HG03565 (cell line): ENCODE results near the gene CPNE4.

Experiments used
- ATAC-seq: cut with Tn5 transposase; IDR thresholded peaks from one replicate; pipeline ENCODE4 v1.9.1; 2021; ENCODE audit warnings: mild to moderate bottlenecking, moderate library complexity; ENCODE audit not compliant: unreplicated experiment

Gene CPNE4

DNA sequence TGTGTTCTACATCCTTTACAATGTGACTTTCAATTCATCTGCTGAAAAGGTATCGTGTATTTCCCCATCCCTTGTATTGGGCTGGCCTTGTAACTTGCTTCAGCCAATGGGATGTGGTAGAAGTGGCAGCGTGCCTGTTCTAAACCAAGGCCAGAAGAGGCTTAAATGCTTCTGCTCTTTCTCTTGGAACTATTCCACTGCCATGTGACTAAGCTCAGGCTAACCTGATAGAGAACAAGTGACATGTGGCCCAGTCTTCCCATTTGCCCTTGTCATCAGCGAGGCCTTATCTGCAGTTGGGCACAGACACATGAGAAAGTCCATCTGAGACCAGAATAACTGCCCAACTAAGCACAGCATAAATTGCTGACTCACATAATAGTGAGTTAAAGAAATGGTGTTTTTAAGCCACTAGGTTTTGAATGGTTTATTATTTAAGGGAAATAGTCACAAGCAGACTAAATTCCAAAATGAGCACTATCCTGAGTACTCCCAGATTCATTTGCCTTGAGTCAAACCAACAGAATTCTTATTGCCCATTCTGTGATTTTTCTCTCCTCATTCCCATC, 230.2 kb downstream of the CPNE4 start:
- ATAC-seq, result no peak

DNA sequence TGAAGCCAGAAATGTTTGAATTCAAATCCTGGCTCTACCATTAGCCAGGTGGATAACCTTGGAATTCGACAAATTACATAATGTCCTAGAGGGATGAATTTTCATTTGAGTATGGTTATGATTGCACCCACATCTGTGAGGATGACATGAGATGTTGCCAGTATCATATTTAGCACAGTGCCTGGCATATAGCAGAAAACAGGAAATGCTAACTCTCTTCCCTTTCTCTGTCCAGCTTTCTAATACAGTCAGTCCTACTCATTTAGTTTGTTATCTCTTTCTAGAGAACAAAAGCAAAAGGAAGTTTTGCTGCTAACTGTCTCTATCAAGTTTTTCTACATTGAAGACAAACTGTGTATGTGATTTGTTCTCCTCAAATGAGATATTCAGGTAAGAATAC, 231.7 kb downstream of the CPNE4 start:
- ATAC-seq, result no peak

DNA sequence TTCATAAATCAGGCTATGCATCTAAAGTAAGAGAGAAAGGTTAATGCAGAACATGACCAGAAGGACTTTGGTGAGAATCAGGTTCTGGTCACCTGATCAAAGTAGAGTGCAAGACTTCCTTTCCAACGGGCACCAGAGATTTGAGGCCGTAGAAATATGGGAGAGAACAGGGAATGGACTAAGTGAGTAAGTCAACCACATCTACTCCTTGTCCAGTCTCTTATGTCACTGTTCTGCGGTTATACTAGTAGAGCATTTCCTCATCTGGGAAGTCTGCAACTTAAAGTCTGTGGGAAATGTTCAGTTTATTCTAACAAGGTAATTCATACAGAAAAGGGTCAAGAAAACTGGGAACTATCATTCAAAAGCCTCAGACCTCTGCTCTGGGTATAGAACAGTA, 232.8 kb downstream of the CPNE4 start:
- no peak for ATAC-seq

DNA sequence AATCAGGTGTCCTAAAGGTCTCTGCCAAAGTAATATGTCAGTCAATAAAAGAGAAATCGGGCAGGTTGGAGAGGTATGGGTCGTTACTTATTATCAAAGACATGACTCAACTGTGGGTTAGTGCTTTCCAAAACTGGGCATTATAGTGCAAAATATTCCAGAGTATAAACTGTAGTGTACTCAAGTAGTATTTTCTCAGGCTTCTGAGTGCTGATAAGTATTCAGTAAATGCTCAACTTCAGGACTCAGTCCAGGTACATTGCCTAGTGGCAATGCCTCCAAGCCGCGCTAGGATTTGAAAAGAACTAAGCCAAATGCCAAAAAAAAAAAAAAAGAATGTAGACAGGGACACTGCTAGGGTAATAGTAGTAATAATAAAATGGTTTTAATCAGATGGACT, 233.2 kb downstream of the CPNE4 start:
- no peak for ATAC-seq

DNA sequence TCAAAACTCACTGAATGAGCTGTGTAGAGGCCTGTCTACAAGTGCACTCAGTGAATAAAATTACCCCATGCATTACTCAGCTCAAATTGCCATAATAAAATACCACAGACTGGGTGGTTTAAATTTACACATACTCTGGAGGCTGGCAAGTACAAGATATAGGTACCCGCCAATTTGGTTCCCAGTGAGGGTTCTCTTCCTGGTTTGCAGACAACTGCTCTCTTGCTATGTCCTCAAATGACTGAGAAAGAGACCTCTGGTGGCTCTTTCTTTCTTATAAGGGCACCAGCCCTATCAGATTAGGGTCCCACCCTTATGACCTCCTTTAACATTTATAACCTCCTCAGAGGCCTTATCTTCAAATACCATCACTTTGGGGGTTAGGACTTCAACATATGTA, 237.0 kb downstream of the CPNE4 start:
- no peak for ATAC-seq

DNA sequence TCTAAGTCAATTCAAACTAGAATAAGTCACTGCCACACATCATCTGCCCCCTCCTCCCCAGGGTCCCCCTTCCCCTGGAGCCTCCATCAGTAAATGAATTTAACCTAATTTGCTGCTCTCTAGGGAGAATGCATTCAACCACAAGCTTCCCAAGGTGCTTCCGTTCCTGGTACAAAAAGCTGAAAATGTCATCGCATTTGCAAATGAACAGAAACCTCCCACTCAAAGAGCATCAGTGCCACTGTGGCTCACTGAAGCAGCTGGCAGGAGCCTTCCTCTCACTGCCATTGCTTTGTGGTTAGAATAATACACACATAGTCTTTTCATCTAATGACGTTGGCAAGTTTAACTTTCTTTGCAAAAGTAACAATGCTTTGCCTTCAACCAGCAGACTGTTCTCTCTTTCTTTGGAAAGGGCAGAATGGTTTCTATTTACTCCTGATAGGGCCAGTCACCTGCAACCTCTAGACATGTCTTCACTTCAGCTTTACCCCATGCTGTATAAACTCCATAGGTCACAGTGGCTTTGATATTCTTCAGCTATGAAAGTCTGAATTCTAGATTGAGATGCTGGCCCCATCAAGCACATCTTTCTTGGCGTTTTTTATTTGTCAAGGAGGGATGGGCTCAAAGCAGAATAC, 238.1 kb downstream of the CPNE4 start:
- ATAC-seq, result peak; percentile 46

DNA sequence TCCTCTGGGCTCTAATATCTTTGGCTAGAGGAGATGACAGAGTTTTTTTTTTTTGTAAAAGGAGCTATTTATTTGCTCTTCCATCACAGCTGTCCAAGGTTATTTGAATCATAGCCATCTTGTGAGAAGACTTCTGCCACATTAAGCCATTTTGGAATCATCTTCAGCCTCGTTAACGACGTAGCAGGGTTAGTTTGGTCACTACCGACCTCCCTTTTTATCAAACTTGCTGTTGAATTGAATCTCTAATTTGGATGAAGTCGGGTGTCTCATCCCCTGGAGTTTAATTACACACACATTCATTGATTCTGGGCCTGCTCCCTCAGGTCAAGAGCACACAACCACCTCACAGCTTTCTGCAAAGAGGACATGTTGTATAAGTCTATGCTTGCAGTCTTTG, 238.7 kb downstream of the CPNE4 start:
- ATAC-seq, result no peak

DNA sequence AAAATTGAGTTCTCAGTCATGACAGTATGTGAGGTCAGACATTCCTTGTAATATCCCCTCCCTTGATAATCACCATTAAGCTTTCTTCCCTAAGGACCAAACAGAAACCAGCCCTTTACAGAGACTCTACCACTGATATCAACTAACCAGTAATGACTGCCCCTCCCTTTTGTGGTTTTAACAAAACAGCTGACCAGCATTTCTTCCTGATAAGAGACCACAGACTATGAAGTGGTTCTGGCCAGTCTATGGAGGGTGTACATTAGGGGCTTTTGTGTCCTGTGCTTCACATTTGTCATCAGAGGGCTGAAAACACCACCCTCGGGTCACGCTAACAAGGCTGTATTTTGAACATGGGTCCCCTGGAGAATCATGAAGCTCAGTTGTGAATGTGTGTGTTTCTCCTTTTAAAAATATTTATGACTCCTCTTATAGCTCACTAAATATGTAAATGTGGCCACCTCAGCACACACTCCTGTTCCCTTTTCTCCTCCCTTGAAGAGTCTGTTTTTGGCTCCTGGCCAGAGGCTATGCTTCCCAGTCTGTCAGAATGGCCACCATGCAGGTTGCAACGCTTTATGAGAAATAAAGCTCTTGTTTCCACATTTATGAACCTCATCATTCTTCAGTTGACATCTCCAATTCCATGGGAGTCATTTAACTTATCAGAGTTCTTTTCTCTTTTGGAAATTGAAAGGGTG, 239.3 kb downstream of the CPNE4 start:
- ATAC-seq, result peak; percentile 53

DNA sequence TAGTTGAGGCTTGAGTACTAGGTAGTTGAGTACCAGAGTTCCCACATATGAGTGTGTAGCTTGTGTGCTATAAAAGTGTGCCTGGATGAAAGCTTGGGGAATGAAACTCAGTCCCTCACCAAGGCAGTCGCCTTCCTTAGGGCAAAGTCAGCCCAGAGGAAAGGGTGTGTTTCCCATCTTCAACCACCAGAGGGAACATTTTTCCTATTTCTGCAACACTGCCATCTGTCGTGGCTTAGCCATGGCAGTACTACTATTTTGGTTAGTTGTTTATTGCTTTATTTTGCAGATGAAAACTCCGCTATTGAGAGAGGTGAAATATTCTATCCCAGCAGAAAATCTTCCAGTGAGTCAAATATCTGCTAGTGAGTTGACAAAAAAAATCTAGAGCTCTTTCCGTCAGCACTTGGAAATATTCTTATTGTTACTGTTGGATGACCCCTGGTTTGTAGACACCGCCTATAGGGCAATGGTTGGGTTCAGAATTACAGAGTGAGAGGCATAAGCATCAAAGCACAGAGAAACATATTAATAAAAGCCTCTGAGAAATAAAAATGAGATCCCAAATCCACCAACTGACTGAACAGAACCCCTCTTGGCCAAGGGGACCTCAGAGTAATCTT, 239.9 kb downstream of the CPNE4 start:
- ATAC-seq, result peak; percentile 36

DNA sequence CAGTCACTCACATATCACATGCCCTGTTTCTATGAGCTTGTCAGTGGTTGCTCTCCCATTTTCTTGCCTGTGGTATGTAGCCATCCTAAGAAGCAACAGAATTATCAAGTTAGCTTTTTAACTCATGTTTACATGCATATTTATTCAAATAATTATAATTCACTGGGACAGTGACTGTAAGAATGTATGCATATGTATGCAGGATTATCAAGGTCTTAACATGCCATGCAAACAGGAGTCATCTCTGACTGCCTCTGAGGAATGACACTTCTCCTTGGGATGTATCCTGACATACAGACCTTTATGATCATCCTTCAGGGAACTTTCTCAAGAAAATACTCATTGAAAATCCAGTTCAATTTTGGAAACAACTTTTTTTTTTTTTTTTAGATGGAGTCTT, 240.9 kb downstream of the CPNE4 start:
- ATAC-seq, result no peak

DNA sequence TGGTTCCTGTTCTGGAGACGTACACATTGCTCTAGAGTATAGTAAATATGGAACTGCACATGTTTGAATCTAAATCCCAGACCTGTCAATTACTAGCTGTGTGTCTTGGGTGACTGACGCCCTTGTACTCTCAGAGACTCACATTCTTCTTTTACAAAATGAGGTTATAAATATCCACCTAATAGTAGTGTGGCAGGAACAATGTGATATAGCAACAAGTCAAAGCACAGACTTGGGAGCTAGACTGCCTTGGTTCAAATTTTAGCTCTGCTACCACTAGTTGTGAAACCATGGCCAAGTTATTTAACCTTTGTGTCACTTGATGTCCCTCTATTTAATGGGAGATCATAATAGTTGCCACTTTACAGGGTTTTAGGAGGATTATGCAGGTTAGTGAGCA, 245.6 kb downstream of the CPNE4 start:
- no peak for ATAC-seq

DNA sequence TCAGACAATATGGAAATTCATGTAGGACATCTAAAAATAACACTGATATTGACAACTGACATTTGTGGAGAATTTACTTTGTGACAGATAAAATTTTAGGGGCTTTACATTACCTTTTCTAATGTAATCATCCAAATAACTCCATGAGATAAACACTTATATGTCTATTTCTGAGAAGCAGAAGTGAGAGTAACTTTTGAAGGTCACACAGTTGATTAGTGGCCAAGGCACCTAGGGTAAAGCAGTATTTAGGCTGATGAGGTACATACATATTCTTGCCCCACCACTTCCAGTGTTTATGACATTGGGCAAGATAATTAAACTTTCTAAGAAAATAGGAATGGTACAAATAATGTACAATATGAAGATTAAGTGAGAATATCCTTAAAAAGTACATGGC, 248.4 kb downstream of the CPNE4 start:
- peak; percentile 68 for ATAC-seq

DNA sequence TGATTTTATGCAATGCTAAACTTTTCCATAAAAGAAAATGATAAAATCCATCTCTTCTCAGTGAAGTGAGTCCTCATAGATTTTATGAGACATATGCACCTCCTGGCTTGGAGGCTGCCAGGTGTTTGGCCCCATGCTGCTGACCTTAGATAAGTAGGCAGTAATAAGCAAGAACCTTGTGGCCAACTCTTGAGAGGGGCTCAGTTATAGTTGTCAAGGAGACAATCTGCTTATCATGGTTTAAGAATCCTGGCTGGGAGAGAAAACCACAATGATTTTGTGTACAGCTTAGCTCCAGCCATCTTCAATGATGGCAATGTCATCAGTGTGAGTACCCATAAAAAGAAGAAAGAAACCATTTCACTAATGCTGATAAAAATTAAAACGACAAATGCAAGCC, 252.1 kb downstream of the CPNE4 start:
- no peak for ATAC-seq

DNA sequence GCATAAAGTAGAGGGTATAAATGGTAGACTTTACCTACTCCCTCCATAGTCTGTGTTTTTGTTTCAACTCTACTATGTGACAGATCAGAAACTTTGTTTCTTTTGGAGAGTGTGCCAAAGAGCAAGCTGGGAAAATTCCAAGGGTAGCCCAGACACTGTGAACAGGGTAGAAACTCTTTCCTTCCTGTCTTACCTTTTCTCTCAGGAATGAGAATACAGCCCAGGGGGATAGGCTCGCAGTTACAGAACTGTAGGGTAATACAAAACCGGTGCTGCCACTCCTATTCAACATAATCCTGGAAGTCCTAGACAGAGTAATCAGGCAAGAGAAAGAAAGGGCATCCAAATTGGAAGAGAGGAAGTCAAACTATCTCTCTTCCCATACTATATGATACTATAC, 256.3 kb downstream of the CPNE4 start:
- ATAC-seq, result no peak

DNA sequence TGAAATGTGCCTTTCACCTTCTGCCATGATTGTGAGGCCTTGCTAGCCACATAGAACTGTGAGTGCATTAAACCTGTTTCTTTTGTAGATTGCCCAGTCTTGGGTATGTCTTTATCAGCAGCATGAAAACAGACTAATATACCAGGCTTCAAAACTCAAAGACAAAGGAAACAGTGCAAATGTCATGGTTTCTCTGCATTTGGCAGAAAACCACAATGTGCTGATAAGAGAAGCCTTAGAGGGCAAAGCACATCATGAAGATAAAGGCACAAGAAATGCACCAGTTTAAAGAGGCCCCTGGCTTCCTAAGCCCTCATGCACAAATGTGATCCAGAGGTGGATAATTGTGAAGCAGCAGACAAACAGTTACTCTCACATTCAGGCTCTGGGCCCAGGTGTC, 259.2 kb downstream of the CPNE4 start:
- no peak for ATAC-seq

DNA sequence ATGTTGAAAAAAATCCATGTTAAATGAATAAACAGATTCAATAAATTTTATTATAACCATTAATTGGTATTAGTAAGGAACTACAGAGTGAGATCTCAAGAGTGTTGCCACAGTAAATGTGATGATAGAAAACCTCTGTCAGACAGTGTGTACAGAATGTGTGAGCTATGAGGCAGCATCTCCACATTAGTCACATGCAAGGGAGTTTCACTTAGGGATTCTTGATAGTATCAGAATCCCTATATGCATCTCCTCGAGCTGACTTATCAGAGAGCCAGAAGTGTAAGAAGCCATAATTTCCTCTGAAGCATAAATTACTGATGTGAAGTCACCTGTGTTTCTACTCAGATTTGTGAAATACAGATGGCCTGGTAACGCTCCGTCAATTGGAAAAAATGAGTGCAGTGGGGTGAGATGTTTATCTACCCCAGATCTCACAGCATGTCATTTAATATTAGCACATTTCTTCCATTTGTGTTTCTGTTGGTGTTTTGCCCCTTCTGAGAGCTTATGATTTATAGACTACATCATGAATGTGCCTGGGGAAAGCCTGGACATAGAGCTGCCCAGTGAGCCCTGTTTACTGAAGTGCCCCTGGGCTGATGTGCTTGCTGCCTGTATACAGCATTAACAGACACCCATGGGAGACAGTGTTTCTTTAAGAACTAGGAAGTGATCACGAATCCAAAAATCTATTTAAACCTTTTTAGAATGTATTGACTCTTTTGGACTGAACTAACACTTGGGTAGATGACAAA, 262.4 kb downstream of the CPNE4 start:
- no peak for ATAC-seq

DNA sequence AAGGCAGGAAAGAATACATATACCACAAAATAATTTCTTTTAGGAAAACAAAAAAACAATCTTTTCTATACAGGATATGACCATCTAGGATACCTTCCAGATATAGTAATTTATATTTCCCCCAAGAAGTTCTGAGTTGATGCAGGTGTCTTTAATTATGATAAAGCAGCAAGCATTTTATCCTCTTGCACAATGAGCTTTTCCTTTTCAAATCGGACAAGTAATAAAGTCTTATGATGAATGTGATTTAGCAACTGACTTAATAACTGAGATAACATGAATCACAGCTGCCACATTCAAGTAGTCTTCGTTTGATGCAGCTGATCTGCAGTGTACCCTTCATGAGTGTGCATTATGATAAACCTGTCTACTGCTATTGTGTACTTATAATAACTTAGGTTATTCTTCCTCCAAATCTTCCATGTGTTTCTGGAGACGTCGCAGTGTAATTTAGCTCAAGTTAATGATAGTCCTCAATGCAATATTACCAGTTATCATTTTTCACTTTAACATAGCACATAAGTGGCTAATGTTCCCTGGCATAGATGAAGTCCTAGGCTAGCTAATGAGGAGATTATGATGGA, 271.7 kb downstream of the CPNE4 start:
- no peak for ATAC-seq

DNA sequence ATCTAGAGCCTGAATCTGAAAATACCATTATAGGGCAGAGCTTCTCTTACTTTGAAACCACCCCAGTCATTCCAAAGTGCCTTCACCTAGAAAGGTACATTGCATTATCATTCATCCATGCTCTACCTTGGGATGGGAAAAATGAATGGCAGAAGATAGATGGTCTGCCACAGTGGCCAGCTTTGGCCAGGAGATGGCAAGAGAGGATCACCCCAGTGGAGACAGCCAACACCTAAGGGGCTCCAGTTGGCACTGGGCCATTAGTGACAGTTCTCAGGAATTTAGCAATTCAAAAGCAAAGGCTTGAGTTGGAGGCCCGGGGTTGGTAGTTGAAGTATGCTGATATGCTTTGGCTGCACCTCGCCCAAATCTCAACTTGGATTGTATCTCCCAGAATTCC, 278.4 kb downstream of the CPNE4 start:
- no peak for ATAC-seq

DNA sequence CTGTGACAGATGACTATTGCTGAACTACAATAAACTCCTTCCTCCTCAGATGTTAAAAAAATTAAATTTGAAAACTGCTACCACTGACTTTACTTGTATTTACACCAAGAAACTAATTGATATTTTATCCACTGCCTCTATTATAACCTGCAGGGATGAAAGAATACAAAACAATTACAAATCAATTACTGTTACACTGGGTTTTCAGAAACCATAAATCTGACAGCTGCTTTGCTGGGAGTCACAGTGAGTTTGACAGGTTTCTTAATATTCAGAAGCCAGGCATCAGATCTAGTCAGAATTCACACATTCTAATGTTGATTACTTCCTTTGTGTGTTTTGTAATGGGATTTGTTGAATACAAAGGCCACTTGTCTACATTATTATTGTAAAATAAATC, 279.4 kb downstream of the CPNE4 start:
- ATAC-seq, result no peak

DNA sequence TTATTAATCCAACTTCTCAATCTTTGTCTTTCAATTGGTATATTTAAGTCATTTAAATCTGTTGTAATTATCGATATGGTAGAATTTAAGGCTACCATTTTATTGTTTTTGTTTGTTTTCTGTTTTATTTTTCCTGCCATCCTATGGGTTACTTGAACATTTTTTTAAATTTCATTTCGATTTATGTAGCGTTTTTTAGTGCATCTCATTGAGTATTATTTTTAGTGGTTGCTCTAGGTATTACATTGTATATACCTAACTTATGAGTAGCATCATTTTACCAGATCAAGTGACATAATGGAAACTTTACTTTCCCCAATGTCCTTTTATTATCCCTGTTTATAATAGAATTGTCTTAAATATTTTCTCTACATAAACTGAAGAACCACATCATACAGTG, 284.6 kb downstream of the CPNE4 start:
- ATAC-seq, result no peak

DNA sequence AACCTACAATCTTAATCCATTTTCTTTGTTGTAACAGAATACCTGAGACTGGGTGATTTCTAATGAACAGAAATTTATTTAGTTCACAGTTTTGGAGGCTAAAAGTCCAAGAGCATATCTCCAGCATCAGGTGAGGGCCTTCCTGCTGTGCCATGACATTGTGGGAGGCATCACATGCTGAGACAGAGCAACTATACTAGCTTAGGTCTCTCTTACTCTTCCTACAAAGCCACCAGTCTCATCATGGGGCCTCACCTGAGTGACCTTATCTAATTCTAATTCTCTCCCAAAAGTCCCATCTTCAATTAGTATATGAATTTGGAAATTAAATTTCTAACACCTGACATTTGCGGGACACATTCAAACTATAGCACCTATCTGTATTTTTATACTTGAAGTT, 285.0 kb downstream of the CPNE4 start:
- ATAC-seq, result no peak
